HUDEP-2 (cell line): ENCODE results near the gene SLC38A10.

ENCODE experiments used
- DNase-seq, 76 experiments: peaks; one replicate each; lab custom pipeline; 2025; ENCODE audit not compliant: unreplicated experiment in 76 of 76; lab: John Stamatoyannopoulos, UW

The SLC38A10 gene

GRCh38 chr17:81300586-81301155 is 5.6 kb upstream of the SLC38A10 start:
- DNase-seq = no peak

- no peak for DNase-seq
Measured at GRCh38 chr17:81299846-81300585, 4.9 kb upstream of the SLC38A10 start.

GRCh38 chr17:81298991-81299738 is 4.1 kb upstream of the SLC38A10 start:
- DNase-seq = no peak

- no peak for DNase-seq
Measured at GRCh38 chr17:81298325-81298990, 3.4 kb upstream of the SLC38A10 start.

GRCh38 chr17:81295676-81296381 is 722 bp upstream of the SLC38A10 start:
- DNase-seq = peak in 32 of 76 experiments; percentile 1 to 77 (median 22)

GRCh38 chr17:81294512-81295030 is 536 bp downstream of the SLC38A10 start:
- DNase-seq = peak in 4 of 76 experiments; percentile 7 to 34 (median 27)

- no peak for DNase-seq
Measured at GRCh38 chr17:81292450-81292849, 2.7 kb downstream of the SLC38A10 start.

- DNase-seq = peak in 37 of 76 experiments; percentile 2 to 49 (median 19)
Measured at GRCh38 chr17:81291662-81292061, 3.4 kb downstream of the SLC38A10 start.

GRCh38 chr17:81290230-81290629 is 4.9 kb downstream of the SLC38A10 start:
- no peak for DNase-seq

GRCh38 chr17:81289627-81290026 is 5.5 kb downstream of the SLC38A10 start:
- no peak for DNase-seq

- no peak for DNase-seq
Measured at GRCh38 chr17:81288715-81289114, 6.4 kb downstream of the SLC38A10 start.

GRCh38 chr17:81287741-81288430 is 7.2 kb downstream of the SLC38A10 start:
- no peak for DNase-seq

- DNase-seq = no peak
Measured at GRCh38 chr17:81287152-81287551, 8.0 kb downstream of the SLC38A10 start.

- no peak for DNase-seq
Measured at GRCh38 chr17:81286491-81287145, 8.5 kb downstream of the SLC38A10 start.

- no peak for DNase-seq
Measured at GRCh38 chr17:81285894-81286293, 9.2 kb downstream of the SLC38A10 start.

GRCh38 chr17:81285179-81285878 is 9.8 kb downstream of the SLC38A10 start:
- DNase-seq = no peak

- no peak for DNase-seq
Measured at GRCh38 chr17:81282876-81283275, 12.2 kb downstream of the SLC38A10 start.

- DNase-seq = no peak
Measured at GRCh38 chr17:81282141-81282540, 13.0 kb downstream of the SLC38A10 start.

- DNase-seq = no peak
Measured at GRCh38 chr17:81280571-81280970, 14.5 kb downstream of the SLC38A10 start.
